HCT116 (cell line): Measurements from ENCODE around the gene MDFI. TPM values are rescaled to one million over a fixed set of nuclear protein-coding genes. Genes with fewer than 3 reads are reported as not detected.

Experiments used
- ATAC-seq: fragments of 200-7000 bp; cut with Tn5 transposase; 2 replicates; pipeline ENCODE4 v1.9.1; 2020; ENCODE audit warnings: mild to moderate bottlenecking, moderate library complexity
- BruUV-seq: library from RNA; stranded (reverse); fragments of 400-500 nt; replicated peaks from 2 replicates; lab custom pipeline; 2021; lab: Mats Ljungman, UMichigan
- CTCF ChIA-PET: fragments of 300-600 bp; sonication (Branson Sonifier 250); formaldehyde crosslinking; loops from one replicate; lab custom pipeline; 2021; ENCODE audit warnings: antibody characterized with exemption; lab: Charles Lee
- POLR2A ChIA-PET: fragments of 300-600, 350-600 bp; sonication (Branson Sonifier 250); formaldehyde crosslinking; loops from one replicate; lab custom pipeline; 2021; ENCODE audit warnings: antibody characterized with exemption; lab: Charles Lee
- RAD21 ChIA-PET, 2 experiments: fragments of 300-600 bp; sonication (Branson Sonifier 250); formaldehyde crosslinking; loops; one replicate each; lab custom pipeline; 2023; ENCODE audit warnings: low total read pairs in 2 of 2; ENCODE audit not compliant: uncharacterized antibody in 2 of 2, unreplicated experiment in 2 of 2, low non-redundant PET in 1 of 2; lab: Charles Lee
- DNase-seq: peaks from one replicate; pipeline ENCODE4 v3.0.0-alpha.2; 2010; ENCODE audit warnings: low read depth, low spot score
- H2AFZ ChIP-seq: fragments of 200-600 bp; shearing (Covaris generic), sonication (generic); 2 replicates; pipeline ENCODE4 v1.6.1; 2017; ENCODE audit warnings: low read depth, mixed run types, mixed read lengths, antibody characterized with exemption, low read length; ENCODE audit not compliant: poor library complexity, severe bottlenecking
- H3K27ac ChIP-seq: 2 replicates; pipeline ENCODE4 v1.5.1; 2012; ENCODE audit warnings: low read depth, low read length
- H3K27me3 ChIP-seq: fragments of 200-600 bp; sonication (generic); 2 replicates; pipeline ENCODE4 v1.6.1; 2016; ENCODE audit warnings: mixed run types, low read length, mixed read lengths; ENCODE audit not compliant: insufficient read depth
- H3K36me3 ChIP-seq, 2 experiments: fragments of 200-500 bp in 1 of 2; fragments of 200-600 bp in 1 of 2; sonication (Bioruptor generic) in 1 of 2; sonication (generic) in 1 of 2; 2 replicates each; pipeline versions ENCODE4 v1.5.1 to v1.6.1; 2014 to 2016; ENCODE audit warnings: low read length in 2 of 2, inconsistent platforms in 1 of 2, mixed read lengths in 1 of 2, mixed run types in 1 of 2; ENCODE audit not compliant: insufficient read depth in 2 of 2, control insufficient read depth in 1 of 2
- H3K4me1 ChIP-seq, 2 experiments: fragments of 200-600 bp in 1 of 2; sonication (generic) in 1 of 2; 2 replicates each; pipeline versions ENCODE4 v1.5.1 to v1.6.1; 2012 to 2017; ENCODE audit warnings: low read length in 2 of 2, inconsistent platforms in 1 of 2, mild to moderate bottlenecking in 1 of 2, mixed read lengths in 1 of 2, mixed run types in 1 of 2, moderate library complexity in 1 of 2; ENCODE audit not compliant: insufficient read depth in 2 of 2, control insufficient read depth in 1 of 2
- H3K4me2 ChIP-seq: fragments of 200-600 bp; sonication (generic); 2 replicates; pipeline ENCODE4 v1.6.1; 2017; ENCODE audit warnings: mixed run types, low read length, mixed read lengths
- H3K4me3 ChIP-seq, 2 experiments: fragments of 200-600 bp in 1 of 2; sonication (generic) in 1 of 2; replicated peaks in 1 of 2; 2 replicates each; pipeline ENCODE4 v1.5.1; 2011 to 2016; ENCODE audit warnings: low read length in 2 of 2, control low read depth in 1 of 2, low read depth in 1 of 2, mild to moderate bottlenecking in 1 of 2, mixed read lengths in 1 of 2, mixed run types in 1 of 2
- H3K79me2 ChIP-seq: fragments of 200-600 bp; sonication (generic); 2 replicates; pipeline ENCODE4 v1.6.1; 2017; ENCODE audit warnings: mild to moderate bottlenecking, mixed run types, low read length, moderate library complexity, mixed read lengths; ENCODE audit not compliant: insufficient read depth
- H3K9ac ChIP-seq: fragments of 200-600 bp; sonication (generic); 2 replicates; pipeline ENCODE4 v1.6.1; 2016; ENCODE audit warnings: low read length, mixed read lengths
- H3K9me2 ChIP-seq: fragments of 200-600 bp; sonication (generic), shearing (Covaris generic); 2 replicates; pipeline ENCODE4 v1.6.1; 2017; ENCODE audit warnings: mixed run types, mild to moderate bottlenecking, moderate library complexity; ENCODE audit not compliant: insufficient read depth
- H3K9me3 ChIP-seq, 2 experiments: fragments of 200-500 bp in 1 of 2; fragments of 200-600 bp in 1 of 2; sonication (Bioruptor generic) in 1 of 2; sonication (generic) in 1 of 2; 2 replicates each; pipeline ENCODE4 v1.6.1; 2014 to 2017; ENCODE audit warnings: low read length in 2 of 2, mixed read lengths in 2 of 2, inconsistent platforms in 1 of 2, low read depth in 1 of 2, mild to moderate bottlenecking in 1 of 2, mixed run types in 1 of 2, moderate library complexity in 1 of 2; ENCODE audit not compliant: control insufficient read depth in 1 of 2, insufficient read depth in 1 of 2
- H4K20me1 ChIP-seq: fragments of 200-600 bp; sonication (generic), shearing (Covaris generic); 2 replicates; pipeline ENCODE4 v1.6.1; 2017; ENCODE audit warnings: mixed run types, mild to moderate bottlenecking, moderate library complexity; ENCODE audit not compliant: insufficient read depth
- CEBPB ChIP-seq: IDR thresholded peaks from 2 replicates; pipeline ENCODE4 v1.6.1; 2012; ENCODE audit warnings: low read depth
- FOSL1 ChIP-seq: IDR thresholded peaks from 2 replicates; pipeline ENCODE4 v1.6.1; 2012; ENCODE audit warnings: low read depth
- TCF7L2 ChIP-seq: IDR thresholded peaks from 2 replicates; pipeline ENCODE4 v1.7.0; 2011; ENCODE audit warnings: borderline replicate concordance, inconsistent platforms; ENCODE audit not compliant: insufficient read depth, insufficient read length; ENCODE audit errors: extremely low read depth
- intact Hi-C: fragments of 100-400 bp; cut with micrococcal nuclease; formaldehyde crosslinking; loops from 2 replicates; pipeline ENCODE4 v1.10.0; 2022
- total RNA-seq: library from RNA; stranded (reverse); gene quantifications from one replicate; pipeline ENCODE4 v1.2.1, GENCODE V29; 2021; ENCODE audit not compliant: unreplicated experiment
- TF ChIP-seq, protein P1 (sequence below), 3 experiments: fragments of 200-600 bp in 1 of 3; sonication (generic) in 1 of 3; IDR thresholded peaks in 2 of 3; conservative IDR thresholded peaks in 1 of 3; 2 replicates each; pipeline ENCODE4 v1.5.1; 2012 to 2017; ENCODE audit warnings: low read depth in 2 of 3, low read length in 2 of 3, antibody characterized with exemption in 1 of 3, borderline replicate concordance in 1 of 3, control low read depth in 1 of 3, mild to moderate bottlenecking in 1 of 3, mixed read lengths in 1 of 3, mixed run types in 1 of 3, moderate library complexity in 1 of 3; ENCODE audit not compliant: insufficient read depth in 1 of 3
- TF ChIP-seq, protein P2 (sequence below): IDR thresholded peaks from 2 replicates; pipeline ENCODE4 v1.6.1; 2012; ENCODE audit warnings: low read depth

MDFI gene
- total RNA-seq, 1 experiment from 2014 or later = 35.5 TPM

- Histone ChIP-seq H3K79me2 (no peaks in the 10 kb centered on the region), H3K27ac (no peak overlapping the region), H3K4me1 (peaks cover 0 to 3% of the 10 kb centered on the region in 2 experiments; a peak in 1 of 4 replicates), H4K20me1 (no peaks in the 10 kb centered on the region), H3K4me3 (no peak overlapping the region), H3K9me3 (no peaks in the 10 kb centered on the region), H3K4me2 (no peak overlapping the region), H3K36me3 (peaks cover 4 to 12% of the 10 kb centered on the region in 2 experiments; a peak in 2 of 4 replicates), H2AFZ (no peak overlapping the region), H3K9me2 (no peaks in the 10 kb centered on the region), H3K9ac (no peak overlapping the region), H3K27me3 (no peaks in the 10 kb centered on the region)
- intact Hi-C loops = no loop called here
- DNase-seq (no peak), ATAC-seq (no peak)
- CTCF ChIA-PET = interaction anchor here (1.1 to 1.4 kb wide), 3 partner anchors 86 to 227 kb away, joined by 3 to 4 read pairs (median 4); no protein-coding TSS in a partner anchor
- no TSS peak for BruUV-seq
- POLR2A ChIA-PET = no interaction called here
- TF ChIP-seq TCF7L2 (no peak), CEBPB (no peak), FOSL1 (no peak)
- TF ChIP-seq, protein P1, sequence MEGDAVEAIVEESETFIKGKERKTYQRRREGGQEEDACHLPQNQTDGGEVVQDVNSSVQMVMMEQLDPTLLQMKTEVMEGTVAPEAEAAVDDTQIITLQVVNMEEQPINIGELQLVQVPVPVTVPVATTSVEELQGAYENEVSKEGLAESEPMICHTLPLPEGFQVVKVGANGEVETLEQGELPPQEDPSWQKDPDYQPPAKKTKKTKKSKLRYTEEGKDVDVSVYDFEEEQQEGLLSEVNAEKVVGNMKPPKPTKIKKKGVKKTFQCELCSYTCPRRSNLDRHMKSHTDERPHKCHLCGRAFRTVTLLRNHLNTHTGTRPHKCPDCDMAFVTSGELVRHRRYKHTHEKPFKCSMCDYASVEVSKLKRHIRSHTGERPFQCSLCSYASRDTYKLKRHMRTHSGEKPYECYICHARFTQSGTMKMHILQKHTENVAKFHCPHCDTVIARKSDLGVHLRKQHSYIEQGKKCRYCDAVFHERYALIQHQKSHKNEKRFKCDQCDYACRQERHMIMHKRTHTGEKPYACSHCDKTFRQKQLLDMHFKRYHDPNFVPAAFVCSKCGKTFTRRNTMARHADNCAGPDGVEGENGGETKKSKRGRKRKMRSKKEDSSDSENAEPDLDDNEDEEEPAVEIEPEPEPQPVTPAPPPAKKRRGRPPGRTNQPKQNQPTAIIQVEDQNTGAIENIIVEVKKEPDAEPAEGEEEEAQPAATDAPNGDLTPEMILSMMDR (IDR thresholded peaks at IDR 0.05 in 2 of 3, conservative IDR thresholded peaks at IDR 0.05 in 1 of 3; ENCODE audit: borderline replicate concordance in 1 of 3, insufficient read depth in 1 of 3, low read depth in 2 of 3, low read length in 2 of 3) = no peak
- TF ChIP-seq, protein P2, sequence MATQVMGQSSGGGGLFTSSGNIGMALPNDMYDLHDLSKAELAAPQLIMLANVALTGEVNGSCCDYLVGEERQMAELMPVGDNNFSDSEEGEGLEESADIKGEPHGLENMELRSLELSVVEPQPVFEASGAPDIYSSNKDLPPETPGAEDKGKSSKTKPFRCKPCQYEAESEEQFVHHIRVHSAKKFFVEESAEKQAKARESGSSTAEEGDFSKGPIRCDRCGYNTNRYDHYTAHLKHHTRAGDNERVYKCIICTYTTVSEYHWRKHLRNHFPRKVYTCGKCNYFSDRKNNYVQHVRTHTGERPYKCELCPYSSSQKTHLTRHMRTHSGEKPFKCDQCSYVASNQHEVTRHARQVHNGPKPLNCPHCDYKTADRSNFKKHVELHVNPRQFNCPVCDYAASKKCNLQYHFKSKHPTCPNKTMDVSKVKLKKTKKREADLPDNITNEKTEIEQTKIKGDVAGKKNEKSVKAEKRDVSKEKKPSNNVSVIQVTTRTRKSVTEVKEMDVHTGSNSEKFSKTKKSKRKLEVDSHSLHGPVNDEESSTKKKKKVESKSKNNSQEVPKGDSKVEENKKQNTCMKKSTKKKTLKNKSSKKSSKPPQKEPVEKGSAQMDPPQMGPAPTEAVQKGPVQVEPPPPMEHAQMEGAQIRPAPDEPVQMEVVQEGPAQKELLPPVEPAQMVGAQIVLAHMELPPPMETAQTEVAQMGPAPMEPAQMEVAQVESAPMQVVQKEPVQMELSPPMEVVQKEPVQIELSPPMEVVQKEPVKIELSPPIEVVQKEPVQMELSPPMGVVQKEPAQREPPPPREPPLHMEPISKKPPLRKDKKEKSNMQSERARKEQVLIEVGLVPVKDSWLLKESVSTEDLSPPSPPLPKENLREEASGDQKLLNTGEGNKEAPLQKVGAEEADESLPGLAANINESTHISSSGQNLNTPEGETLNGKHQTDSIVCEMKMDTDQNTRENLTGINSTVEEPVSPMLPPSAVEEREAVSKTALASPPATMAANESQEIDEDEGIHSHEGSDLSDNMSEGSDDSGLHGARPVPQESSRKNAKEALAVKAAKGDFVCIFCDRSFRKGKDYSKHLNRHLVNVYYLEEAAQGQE = no peak
- RAD21 ChIA-PET = no interaction called here
Observed at GRCh38 chr6:41595166-41595565, 43.1 kb upstream of the MDFI start.
